Mammary epithelial cell (primary cell): ENCODE measurements around the gene CCDC157.

ENCODE experiments used
- EZH2 ChIP-seq: IDR thresholded peaks from 2 replicates; pipeline ENCODE4 v1.6.1; 2012; ENCODE audit warnings: low read length, inconsistent platforms, borderline replicate concordance
- TF ChIP-seq, protein P1 (sequence below), 2 donors: IDR thresholded peaks in 1 of 2; conservative IDR thresholded peaks in 1 of 2; 2 replicates each; pipeline ENCODE4 v1.5.1; 2011 to 2012; ENCODE audit warnings: inconsistent platforms in 2 of 2, low read length in 2 of 2, mild to moderate bottlenecking in 2 of 2, control low read depth in 1 of 2, low read depth in 1 of 2; ENCODE audit not compliant: insufficient read depth in 1 of 2; ENCODE audit errors: extremely low read depth in 1 of 2

DNA sequence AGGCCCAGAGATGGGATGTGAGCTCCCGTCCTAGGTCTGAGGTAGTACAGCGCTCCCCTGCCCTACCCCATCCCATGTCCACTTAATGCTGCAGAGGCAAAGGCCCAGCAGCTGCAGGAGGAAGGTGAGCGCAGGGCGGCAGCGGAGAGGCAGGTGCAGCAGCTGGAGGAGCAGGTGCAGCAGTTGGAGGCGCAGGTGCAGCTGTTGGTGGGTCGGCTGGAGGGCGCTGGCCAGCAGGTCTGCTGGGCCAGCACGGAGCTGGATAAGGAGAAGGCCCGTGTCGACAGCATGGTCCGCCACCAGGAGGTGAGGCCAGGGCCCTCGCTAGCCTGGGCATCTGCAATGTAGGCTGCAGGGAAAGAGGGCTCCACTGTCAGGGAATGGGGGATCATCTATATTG is 15.2 kb downstream of the CCDC157 start:
- TF ChIP-seq, protein P1, sequence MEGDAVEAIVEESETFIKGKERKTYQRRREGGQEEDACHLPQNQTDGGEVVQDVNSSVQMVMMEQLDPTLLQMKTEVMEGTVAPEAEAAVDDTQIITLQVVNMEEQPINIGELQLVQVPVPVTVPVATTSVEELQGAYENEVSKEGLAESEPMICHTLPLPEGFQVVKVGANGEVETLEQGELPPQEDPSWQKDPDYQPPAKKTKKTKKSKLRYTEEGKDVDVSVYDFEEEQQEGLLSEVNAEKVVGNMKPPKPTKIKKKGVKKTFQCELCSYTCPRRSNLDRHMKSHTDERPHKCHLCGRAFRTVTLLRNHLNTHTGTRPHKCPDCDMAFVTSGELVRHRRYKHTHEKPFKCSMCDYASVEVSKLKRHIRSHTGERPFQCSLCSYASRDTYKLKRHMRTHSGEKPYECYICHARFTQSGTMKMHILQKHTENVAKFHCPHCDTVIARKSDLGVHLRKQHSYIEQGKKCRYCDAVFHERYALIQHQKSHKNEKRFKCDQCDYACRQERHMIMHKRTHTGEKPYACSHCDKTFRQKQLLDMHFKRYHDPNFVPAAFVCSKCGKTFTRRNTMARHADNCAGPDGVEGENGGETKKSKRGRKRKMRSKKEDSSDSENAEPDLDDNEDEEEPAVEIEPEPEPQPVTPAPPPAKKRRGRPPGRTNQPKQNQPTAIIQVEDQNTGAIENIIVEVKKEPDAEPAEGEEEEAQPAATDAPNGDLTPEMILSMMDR (conservative IDR thresholded peaks at IDR 0.05 in 1 of 2, IDR thresholded peaks at IDR 0.05 in 1 of 2; ENCODE audit: extremely low read depth in 1 of 2, insufficient read depth in 1 of 2, low read depth in 1 of 2, low read length in 2 of 2), result no peak
- no peak for TF ChIP-seq EZH2
